ENCODE results near the gene MITF.
"Not testable (repeated sequence)": the region's sequence is repeated elsewhere in the genome, so short reads cannot be mapped to it uniquely, and the experiment has no call there.

MITF gene

GRCh38 chr3:69871868-69872267 lies 132.6 kb downstream of the MITF start:
- DNase-seq (ENCODE audit: low read depth, low spot score): no peak

- DNase-seq (ENCODE audit: low read depth, low spot score): no peak
Observed at GRCh38 chr3:69872783-69873378, 133.6 kb downstream of the MITF start.

- no peak for DNase-seq (ENCODE audit: low read depth, low spot score)
Observed at GRCh38 chr3:69876073-69876472, 136.8 kb downstream of the MITF start.

- no peak for DNase-seq (ENCODE audit: low read depth, low spot score)
Observed at GRCh38 chr3:69878254-69878653, 139.0 kb downstream of the MITF start.

- DNase-seq (ENCODE audit: low read depth, low spot score): no peak
Observed at GRCh38 chr3:69879051-69879450, 139.8 kb downstream of the MITF start.

GRCh38 chr3:69880069-69880640 lies 140.9 kb downstream of the MITF start:
- no peak for DNase-seq (ENCODE audit: low read depth, low spot score)

GRCh38 chr3:69881051-69881450 lies 141.8 kb downstream of the MITF start:
- DNase-seq (ENCODE audit: low read depth, low spot score): no peak

- DNase-seq (ENCODE audit: low read depth, low spot score): no peak
Observed at GRCh38 chr3:69881756-69882428, 142.6 kb downstream of the MITF start.

- no peak for DNase-seq (ENCODE audit: low read depth, low spot score)
Observed at GRCh38 chr3:69882560-69882959, 143.3 kb downstream of the MITF start.

- DNase-seq (ENCODE audit: low read depth, low spot score): no peak
Observed at GRCh38 chr3:69888040-69888942, 149.0 kb downstream of the MITF start.

GRCh38 chr3:69888943-69889315 lies 149.7 kb downstream of the MITF start:
- no peak for DNase-seq (ENCODE audit: low read depth, low spot score)

- no peak for DNase-seq (ENCODE audit: low read depth, low spot score)
Observed at GRCh38 chr3:69890084-69890483, 150.8 kb downstream of the MITF start.

- no peak for DNase-seq (ENCODE audit: low read depth, low spot score)
Observed at GRCh38 chr3:69890691-69891090, 151.4 kb downstream of the MITF start.

GRCh38 chr3:69892706-69893105 lies 153.4 kb downstream of the MITF start:
- DNase-seq (ENCODE audit: low read depth, low spot score): no peak

GRCh38 chr3:69893274-69893673 lies 154.0 kb downstream of the MITF start:
- DNase-seq (ENCODE audit: low read depth, low spot score): no peak

GRCh38 chr3:69896095-69896494 lies 156.8 kb downstream of the MITF start:
- DNase-seq (ENCODE audit: low read depth, low spot score): no peak

GRCh38 chr3:69900331-69900730 lies 161.1 kb downstream of the MITF start:
- DNase-seq (ENCODE audit: low read depth, low spot score): no peak

GRCh38 chr3:69901802-69902201 lies 162.5 kb downstream of the MITF start:
- DNase-seq (ENCODE audit: low read depth, low spot score): no peak

GRCh38 chr3:69902386-69902785 lies 163.1 kb downstream of the MITF start:
- no peak for DNase-seq (ENCODE audit: low read depth, low spot score)

- DNase-seq (ENCODE audit: low read depth, low spot score): no peak
Observed at GRCh38 chr3:69906351-69906966, 167.2 kb downstream of the MITF start.

- DNase-seq (ENCODE audit: low read depth, low spot score): no peak
Observed at GRCh38 chr3:69907554-69907953, 168.3 kb downstream of the MITF start.

- not testable (repeated sequence) for DNase-seq (ENCODE audit: low read depth, low spot score)
Observed at GRCh38 chr3:69909859-69910258, 170.6 kb downstream of the MITF start.
